ENCODE results near the gene ZNF598. TPM values are rescaled to one million over a fixed set of nuclear protein-coding genes. Genes with fewer than 3 reads are reported as not detected.

The ZNF598 gene
- total and polyA plus RNA-seq, 12 donors = 9.5 to 25.3 (median 14.2) TPM

DNA sequence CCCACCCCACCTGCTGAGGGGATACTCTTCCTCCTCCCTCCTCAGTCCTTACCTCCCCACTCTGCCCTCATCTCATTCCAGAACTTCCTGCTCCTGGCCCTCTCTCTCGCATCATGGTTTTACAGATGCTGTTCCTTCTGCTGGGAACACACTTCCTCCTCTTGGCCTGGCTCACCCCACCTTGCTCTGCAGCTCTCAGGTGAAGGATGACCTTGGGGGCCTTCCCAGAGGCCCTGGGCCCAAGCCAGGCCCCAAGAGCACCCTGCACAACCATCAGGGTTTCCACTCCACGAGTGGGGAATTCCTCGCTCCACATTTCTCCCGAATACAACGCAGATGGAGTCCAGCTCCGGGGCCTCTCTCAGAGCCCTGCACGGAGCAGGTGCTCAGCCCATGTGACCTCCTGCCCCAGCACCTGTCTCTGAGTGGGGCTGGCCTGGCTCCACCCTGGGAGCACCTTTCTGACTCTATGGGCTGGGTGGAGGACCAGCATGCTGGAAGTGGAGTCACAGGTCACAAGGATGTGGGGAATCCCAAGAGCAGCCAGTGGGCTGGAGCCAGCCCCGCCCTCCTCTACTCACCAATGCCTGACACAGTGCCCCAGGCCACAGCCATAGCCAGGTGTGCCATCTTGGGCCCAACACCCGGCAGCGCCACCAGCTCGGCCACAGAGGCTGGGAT lies 33.5 kb upstream of the ZNF598 start:
- DNase-seq (no peak), ATAC-seq (no peak)
- WGBS, 2 donors = 68 to 70% methylated on average over 11 of the region's 11 CpGs

DNA sequence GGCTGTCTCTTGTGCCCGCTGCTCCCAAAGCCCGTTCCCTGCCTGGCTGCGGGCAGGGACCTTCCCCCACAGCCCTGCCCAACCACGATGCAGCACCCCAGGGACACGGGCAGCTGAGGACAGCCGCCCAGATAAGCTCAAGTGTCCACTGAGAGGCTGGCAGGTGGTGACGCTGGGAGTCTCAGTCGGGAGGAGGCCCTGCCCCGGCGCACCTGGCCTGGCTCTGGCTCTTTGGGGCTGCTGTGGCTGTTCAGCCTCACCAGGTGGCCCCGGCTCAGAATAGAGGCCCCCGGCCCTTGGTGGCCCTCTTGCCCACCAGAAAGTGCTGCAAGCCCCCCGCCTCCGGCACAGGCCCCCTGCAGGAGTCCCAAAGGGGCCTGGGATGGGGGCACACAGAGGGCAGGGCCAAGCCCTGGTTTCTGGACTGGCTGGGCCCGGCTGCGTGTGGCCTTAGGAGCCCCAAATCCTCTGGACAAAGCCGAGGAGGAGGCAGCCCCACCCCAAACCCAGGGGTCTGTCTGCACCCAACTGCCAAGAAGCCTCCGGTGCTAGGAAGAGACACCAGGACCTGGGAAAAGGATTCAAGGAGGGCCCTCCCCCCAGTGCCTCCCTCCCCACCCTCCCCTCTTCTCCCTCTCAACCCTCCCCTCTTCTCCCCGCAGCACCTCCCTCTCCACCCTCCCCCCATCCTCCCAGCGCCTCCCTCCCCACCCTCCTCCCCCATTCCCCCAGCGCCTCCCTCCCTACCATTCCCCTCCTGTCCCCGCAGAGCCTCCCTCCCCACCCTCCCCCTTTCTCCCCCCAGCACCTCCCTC lies 32.8 kb upstream of the ZNF598 start:
- 44 to 49% methylated on average over 18 to 22 of the region's 22 CpGs for WGBS, 2 donors
- H3K27ac ChIP-seq = peak overlapping the region in 9 of 10 donors; percentile 8 to 96 (median 93)
- peak in 7 of 8 donors; percentile 18 to 65 (median 53) for ATAC-seq

More for the DNA sequence above, 33.5 kb upstream of the ZNF598 start:
- no peaks in the 10 kb centered on the region for H3K9me3 ChIP-seq
- H3K4me1 ChIP-seq = peaks cover 47 to 94% (median 83%) of the 10 kb centered on the region in 9 donors
- H3K36me3 ChIP-seq = peaks cover 0 to 12% (median 5%) of the 10 kb centered on the region in 9 donors
- intact Hi-C loops (cut with DNase I) = no loop called here
- peak overlapping the region in 9 of 10 donors; percentile 9 to 95 (median 68) for H3K27ac ChIP-seq
- H3K27me3 ChIP-seq = no peaks in the 10 kb centered on the region
- TF ChIP-seq, protein P1, sequence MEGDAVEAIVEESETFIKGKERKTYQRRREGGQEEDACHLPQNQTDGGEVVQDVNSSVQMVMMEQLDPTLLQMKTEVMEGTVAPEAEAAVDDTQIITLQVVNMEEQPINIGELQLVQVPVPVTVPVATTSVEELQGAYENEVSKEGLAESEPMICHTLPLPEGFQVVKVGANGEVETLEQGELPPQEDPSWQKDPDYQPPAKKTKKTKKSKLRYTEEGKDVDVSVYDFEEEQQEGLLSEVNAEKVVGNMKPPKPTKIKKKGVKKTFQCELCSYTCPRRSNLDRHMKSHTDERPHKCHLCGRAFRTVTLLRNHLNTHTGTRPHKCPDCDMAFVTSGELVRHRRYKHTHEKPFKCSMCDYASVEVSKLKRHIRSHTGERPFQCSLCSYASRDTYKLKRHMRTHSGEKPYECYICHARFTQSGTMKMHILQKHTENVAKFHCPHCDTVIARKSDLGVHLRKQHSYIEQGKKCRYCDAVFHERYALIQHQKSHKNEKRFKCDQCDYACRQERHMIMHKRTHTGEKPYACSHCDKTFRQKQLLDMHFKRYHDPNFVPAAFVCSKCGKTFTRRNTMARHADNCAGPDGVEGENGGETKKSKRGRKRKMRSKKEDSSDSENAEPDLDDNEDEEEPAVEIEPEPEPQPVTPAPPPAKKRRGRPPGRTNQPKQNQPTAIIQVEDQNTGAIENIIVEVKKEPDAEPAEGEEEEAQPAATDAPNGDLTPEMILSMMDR (IDR thresholded peaks at IDR 0.05) = no peak
- H3K4me3 ChIP-seq = peak overlapping the region in 5 of 10 donors; percentile 9 to 28 (median 19)

DNA sequence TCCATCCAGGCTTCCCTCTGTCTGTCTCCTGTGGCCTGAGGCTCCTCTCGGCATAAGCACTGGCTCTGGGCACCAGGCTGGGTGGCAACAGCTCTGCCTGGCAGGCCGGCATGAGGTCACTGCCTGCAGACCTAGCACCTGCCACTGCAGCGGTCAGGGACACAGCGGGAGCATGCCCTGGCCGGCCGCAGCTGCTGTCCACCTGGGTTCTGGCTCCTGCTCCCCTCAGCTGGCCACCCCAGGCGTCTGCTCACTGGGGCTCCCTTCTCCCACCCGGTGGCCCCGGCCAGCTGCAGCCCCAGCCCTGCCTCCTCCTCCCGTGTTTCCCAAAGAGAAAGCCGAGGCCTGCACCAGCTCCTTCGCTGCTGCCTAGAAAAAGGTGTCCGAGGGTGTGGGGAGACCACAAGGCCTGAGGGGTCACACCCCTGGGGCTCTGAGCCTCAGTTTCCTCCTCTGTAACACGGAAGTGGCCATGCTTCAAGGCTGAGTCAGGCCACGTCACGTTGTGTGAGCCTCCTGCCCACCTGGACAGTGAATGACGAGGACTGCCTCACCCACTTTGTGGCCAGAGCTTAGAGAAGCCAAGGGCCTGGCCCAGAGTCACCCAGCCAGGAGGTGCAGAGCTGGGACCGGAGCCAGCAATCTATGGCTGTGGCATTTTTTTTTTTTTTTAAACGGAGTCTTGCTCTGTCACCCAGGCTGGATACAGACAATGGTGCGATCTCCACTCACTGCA lies 31.3 kb upstream of the ZNF598 start:
- no peak for DNase-seq
- H3K4me1 ChIP-seq = peaks cover 53 to 100% (median 89%) of the 10 kb centered on the region in 9 donors
- peak overlapping the region in 9 of 10 donors; percentile 80 to 96 (median 93) for H3K27ac ChIP-seq
- ATAC-seq = peak in 1 of 8 donors; percentile 0
- TF ChIP-seq, protein P1 (IDR thresholded peaks at IDR 0.05) = no peak
- no peak overlapping the region for H3K4me3 ChIP-seq
- H3K27me3 ChIP-seq = no peaks in the 10 kb centered on the region
- intact Hi-C loops (cut with DNase I) = no loop called here
- H3K36me3 ChIP-seq = peaks cover 0 to 34% (median 10%) of the 10 kb centered on the region in 9 donors
- H3K9me3 ChIP-seq = no peaks in the 10 kb centered on the region
- WGBS, 2 donors = 69 to 74% methylated on average over 20 of the region's 20 CpGs

More for the DNA sequence above, 32.8 kb upstream of the ZNF598 start:
- H3K9me3 ChIP-seq = no peaks in the 10 kb centered on the region
- TF ChIP-seq, protein P1 (IDR thresholded peaks at IDR 0.05) = peak in 1 of 9 donors; percentile 16
- H3K4me1 ChIP-seq = peaks cover 54 to 100% (median 89%) of the 10 kb centered on the region in 9 donors
- peak overlapping the region in 1 of 10 donors; percentile 5 for H3K4me3 ChIP-seq
- DNase-seq = peak; percentile 65 to 74
- intact Hi-C loops (cut with DNase I) = no loop called here
- H3K27me3 ChIP-seq = no peaks in the 10 kb centered on the region
- H3K36me3 ChIP-seq = peaks cover 0 to 20% (median 8%) of the 10 kb centered on the region in 9 donors

Data from heart right ventricle (tissue), 16 donors.